ENCODE measurements around the gene DCAF11. TPM values are rescaled to one million over a fixed set of nuclear protein-coding genes. Genes with fewer than 3 reads are reported as not detected.

DCAF11 gene
- total and polyA plus RNA-seq, 2 of the 8 experiments (the other 6 are each of a cell fraction or from before 2014, with no cell fraction given): 60.4 to 63.6 TPM

DNA sequence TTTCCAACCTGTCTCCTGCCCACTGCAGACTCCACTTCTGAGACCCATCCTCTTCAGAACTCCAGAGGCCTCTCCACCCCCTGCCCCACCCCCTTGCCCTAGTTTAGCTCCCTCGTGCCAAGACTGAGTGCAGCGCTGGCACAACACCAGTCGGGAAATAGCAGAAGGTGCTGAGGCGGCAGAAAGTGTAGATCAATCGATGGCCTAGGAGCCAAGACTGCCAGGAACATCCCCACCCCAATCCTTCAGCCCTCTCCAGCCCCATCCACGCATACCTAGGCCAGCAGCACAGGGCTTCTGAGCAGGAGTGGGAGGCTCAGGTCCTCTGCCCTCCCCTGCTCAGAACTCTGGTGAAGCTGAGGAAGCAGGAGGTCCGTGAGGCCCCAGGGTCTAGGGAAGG, 42.1 kb upstream of the DCAF11 start:
- H3K9me3 ChIP-seq (ENCODE audit: insufficient read depth in 2 of 2, low read depth in 1 of 2, low read length in 1 of 2): no peaks in the 10 kb centered on the region
- H2BK20ac ChIP-seq (ENCODE audit: low read length): no peak overlapping the region
- H3K56ac ChIP-seq (replicated peaks; ENCODE audit: insufficient read length, low read depth, low read length): no peak overlapping the region
- 85% methylated on average over 7 of the region's 7 CpGs; no CpG with 5 or more reads in 1 of the 2 experiments for WGBS, 2 experiments (ENCODE audit: extremely low coverage in 1 of 2, insufficient coverage in 1 of 2, insufficient read length in 1 of 2, insufficient replicate concordance in 2 of 2, low coverage in 1 of 2, low lambda C conversion rate in 2 of 2, missing lambda C conversion rate in 1 of 2)
- no peak overlapping the region for H2BK120ac ChIP-seq (replicated peaks; ENCODE audit: low read depth, low read length)
- no peak overlapping the region for H4K5ac ChIP-seq (ENCODE audit: insufficient read length, low read depth, low read length)
- H4K8ac ChIP-seq (ENCODE audit: extremely low read depth, insufficient read depth, low read length): no peak overlapping the region
- H4K91ac ChIP-seq (replicated peaks; ENCODE audit: insufficient read length, low read length): no peak overlapping the region
- peaks cover 0 to 1% (median 0%) of the 10 kb centered on the region in 4 experiments; a peak in 1 of 7 replicates for H3K4me1 ChIP-seq (replicated peaks in 1 of 4; ENCODE audit: control insufficient read depth in 3 of 4, insufficient read depth in 4 of 4, low read length in 3 of 4)
- no peaks in the 10 kb centered on the region for H4K20me1 ChIP-seq (replicated peaks in 1 of 2; ENCODE audit: control insufficient read depth in 1 of 2, insufficient read depth in 2 of 2, low read length in 2 of 2)
- DNase-seq (ENCODE audit: low read depth in 1 of 2, low spot score in 2 of 2) (no peak), FAIRE-seq (no peak)
- H2AK5ac ChIP-seq (ENCODE audit: low read depth, low read length): no peak overlapping the region
- ChIA-PET CTCF (ENCODE audit: partially characterized antibody) (interaction anchor here (0.9 to 23.8 kb wide), 6 partner anchors 10 to 37 kb away, joined by 3 to 316 read pairs (median 8); partner anchors contain the start of gene PCK2), POLR2A (ENCODE audit: partially characterized antibody) (interaction anchor here (1.0 to 27.2 kb wide), 6 partner anchors 9 to 109 kb away, joined by 3 to 626 read pairs (median 4); partner anchors contain the start of gene PCK2)
- H3K4me2 ChIP-seq (ENCODE audit: insufficient read depth in 1 of 2, low read depth in 2 of 2, low read length in 2 of 2): no peak overlapping the region
- no peak overlapping the region for H3K18ac ChIP-seq (ENCODE audit: extremely low read depth, low read length)
- no peak overlapping the region for H2BK12ac ChIP-seq (ENCODE audit: low read depth, low read length)
- no peaks in the 10 kb centered on the region for H3K79me1 ChIP-seq (ENCODE audit: low read depth, low read length)
- H3K4me3 ChIP-seq (ENCODE audit: extremely low read depth in 1 of 4, insufficient read depth in 2 of 4, low read depth in 3 of 4, low read length in 4 of 4): no peak overlapping the region
- TF ChIP-seq MAFK (IDR thresholded peaks at IDR 0.05; ENCODE audit: low read depth, low read length) (peak; percentile 50; the same call in 1 of the 2 replicates), TEAD4 (IDR thresholded peaks at IDR 0.05; ENCODE audit: low read depth, low read length) (no peak), RAD21 (IDR thresholded peaks at IDR 0.05 in 1 of 2, conservative IDR thresholded peaks at IDR 0.05 in 1 of 2; ENCODE audit: low read depth in 2 of 2, low read length in 2 of 2) (no peak), RBBP5 (IDR thresholded peaks at IDR 0.05; ENCODE audit: borderline replicate concordance, low read depth, low read length) (no peak), CBX8 (IDR thresholded peaks at IDR 0.05; ENCODE audit: borderline replicate concordance, low read depth, low read length) (no peak), ASH2L (IDR thresholded peaks at IDR 0.05; ENCODE audit: low read length) (no peak)
- no peaks in the 10 kb centered on the region for H3K23me2 ChIP-seq (ENCODE audit: low read depth, low read length)
- no peak overlapping the region for H3K4ac ChIP-seq (replicated peaks; ENCODE audit: insufficient read length, low read depth, low read length)
- no peak overlapping the region for H2BK15ac ChIP-seq (ENCODE audit: low read length)
- H3K14ac ChIP-seq (ENCODE audit: insufficient read length): no peak overlapping the region
- H3K79me2 ChIP-seq (ENCODE audit: control insufficient read depth in 1 of 2, insufficient read depth in 2 of 2, low read length in 2 of 2): no peaks in the 10 kb centered on the region
- no peak overlapping the region for H3K9ac ChIP-seq (replicated peaks in 1 of 4; ENCODE audit: extremely low read depth in 1 of 4, low read depth in 3 of 4, low read length in 3 of 4)
- no peaks in the 10 kb centered on the region for H3K36me3 ChIP-seq (ENCODE audit: control insufficient read depth in 2 of 4, insufficient read depth in 4 of 4, low read length in 3 of 4)
- H3K23ac ChIP-seq (ENCODE audit: insufficient read length): no peak overlapping the region
- H3K27me3 ChIP-seq (replicated peaks in 1 of 4; ENCODE audit: control insufficient read depth in 3 of 4, extremely low read depth in 1 of 4, insufficient read depth in 3 of 4, low read length in 3 of 4): no peaks in the 10 kb centered on the region; a peak in 1 of 7 replicates
- H3K27ac ChIP-seq (ENCODE audit: low read depth, low read length): no peak overlapping the region
- no peak overlapping the region for H2AFZ ChIP-seq (ENCODE audit: low read length)
- H2BK5ac ChIP-seq (ENCODE audit: low read depth, low read length): no peak overlapping the region

Data from H1 (cell line).